ENCODE results near the gene UBAC1. TPM values are rescaled to one million over a fixed set of nuclear protein-coding genes. Genes with fewer than 3 reads are reported as not detected.
A peak's percentile ranks its signal among the peaks of the same experiment; 100 is the strongest.

Gene UBAC1
- total and polyA plus RNA-seq, 12 donors: 73.8 to 172 (median 85.5) TPM

DNA sequence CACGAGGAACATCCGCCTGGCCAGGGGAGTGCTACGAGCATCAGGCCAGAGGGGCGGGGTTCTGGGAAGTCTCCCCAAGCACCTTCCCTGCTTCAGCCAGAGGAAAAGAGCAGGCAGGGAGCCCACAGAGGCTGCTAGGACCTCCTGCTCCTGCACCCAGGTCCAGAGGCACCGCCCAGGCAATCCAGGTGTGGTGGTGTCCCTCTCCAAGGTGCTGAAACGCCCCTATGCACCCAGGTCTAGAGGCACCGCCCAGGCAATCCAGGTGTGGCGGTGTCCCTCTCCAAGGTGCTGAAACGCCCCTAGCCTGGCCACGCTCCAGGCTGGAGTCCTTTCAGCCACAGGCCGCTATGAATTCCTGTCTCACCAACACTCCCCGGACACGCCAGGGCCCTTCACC is 10.7 kb upstream of the UBAC1 start:
- Histone ChIP-seq H3K36me3 (no peaks in the 10 kb centered on the region), H3K27ac (no peak overlapping the region), H3K9me3 (no peaks in the 10 kb centered on the region), H3K27me3 (peaks cover 0 to 3% (median 0%) of the 10 kb centered on the region in 7 donors), H3K4me3 (no peak overlapping the region), H3K4me1 (peaks cover 6 to 38% (median 26%) of the 10 kb centered on the region in 9 donors)
- TF ChIP-seq, protein P1, sequence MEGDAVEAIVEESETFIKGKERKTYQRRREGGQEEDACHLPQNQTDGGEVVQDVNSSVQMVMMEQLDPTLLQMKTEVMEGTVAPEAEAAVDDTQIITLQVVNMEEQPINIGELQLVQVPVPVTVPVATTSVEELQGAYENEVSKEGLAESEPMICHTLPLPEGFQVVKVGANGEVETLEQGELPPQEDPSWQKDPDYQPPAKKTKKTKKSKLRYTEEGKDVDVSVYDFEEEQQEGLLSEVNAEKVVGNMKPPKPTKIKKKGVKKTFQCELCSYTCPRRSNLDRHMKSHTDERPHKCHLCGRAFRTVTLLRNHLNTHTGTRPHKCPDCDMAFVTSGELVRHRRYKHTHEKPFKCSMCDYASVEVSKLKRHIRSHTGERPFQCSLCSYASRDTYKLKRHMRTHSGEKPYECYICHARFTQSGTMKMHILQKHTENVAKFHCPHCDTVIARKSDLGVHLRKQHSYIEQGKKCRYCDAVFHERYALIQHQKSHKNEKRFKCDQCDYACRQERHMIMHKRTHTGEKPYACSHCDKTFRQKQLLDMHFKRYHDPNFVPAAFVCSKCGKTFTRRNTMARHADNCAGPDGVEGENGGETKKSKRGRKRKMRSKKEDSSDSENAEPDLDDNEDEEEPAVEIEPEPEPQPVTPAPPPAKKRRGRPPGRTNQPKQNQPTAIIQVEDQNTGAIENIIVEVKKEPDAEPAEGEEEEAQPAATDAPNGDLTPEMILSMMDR (IDR thresholded peaks at IDR 0.05): no peak
- no peak for DNase-seq
- ATAC-seq: no peak
- intact Hi-C loops (cut with DNase I): no loop called here
- 25 to 41% methylated on average over 13 of the region's 13 CpGs for WGBS, 2 donors

DNA sequence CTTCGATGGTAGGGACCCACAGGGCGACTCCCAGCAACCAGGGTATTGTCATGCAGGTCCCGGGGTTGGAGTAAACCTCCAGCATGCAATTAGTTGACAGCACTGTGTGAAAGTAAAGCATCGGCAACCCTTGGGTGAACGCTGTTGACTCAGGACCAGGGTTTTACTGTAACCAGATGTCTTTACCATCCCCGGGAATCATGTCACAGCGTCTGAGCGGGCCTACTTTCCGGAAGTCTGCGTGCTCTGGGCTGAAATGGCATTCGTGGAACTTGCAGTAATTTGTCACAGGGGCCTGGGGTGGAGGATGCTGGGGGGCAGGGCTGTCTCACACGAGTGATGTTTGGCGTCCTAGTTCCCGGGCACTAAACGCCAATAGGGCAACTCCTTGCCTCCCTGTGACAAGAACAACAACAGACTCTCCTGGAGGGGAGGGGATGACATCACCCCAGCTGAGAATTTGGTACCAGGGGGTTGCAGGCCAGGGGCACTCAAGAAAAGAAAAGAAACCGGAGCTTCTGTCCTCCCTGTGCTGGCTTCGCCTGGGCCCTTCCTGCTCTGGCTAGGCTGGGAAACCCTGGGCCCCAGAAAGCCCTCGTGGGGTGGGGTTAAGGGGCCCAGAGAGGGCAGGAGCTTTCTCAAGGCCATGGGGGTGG is 10.1 kb upstream of the UBAC1 start:
- peaks cover 6 to 38% (median 26%) of the 10 kb centered on the region in 9 donors for H3K4me1 ChIP-seq
- H3K9me3 ChIP-seq: no peaks in the 10 kb centered on the region
- no peak overlapping the region for H3K27ac ChIP-seq
- ATAC-seq (no peak), DNase-seq (no peak)
- H3K27me3 ChIP-seq: peaks cover 0 to 3% (median 0%) of the 10 kb centered on the region in 7 donors
- H3K36me3 ChIP-seq: no peaks in the 10 kb centered on the region
- TF ChIP-seq, protein P1 (IDR thresholded peaks at IDR 0.05): no peak
- WGBS, 2 donors: 72 to 77% methylated on average over 18 of the region's 18 CpGs
- intact Hi-C loops (cut with DNase I): no loop called here
- no peak overlapping the region for H3K4me3 ChIP-seq

DNA sequence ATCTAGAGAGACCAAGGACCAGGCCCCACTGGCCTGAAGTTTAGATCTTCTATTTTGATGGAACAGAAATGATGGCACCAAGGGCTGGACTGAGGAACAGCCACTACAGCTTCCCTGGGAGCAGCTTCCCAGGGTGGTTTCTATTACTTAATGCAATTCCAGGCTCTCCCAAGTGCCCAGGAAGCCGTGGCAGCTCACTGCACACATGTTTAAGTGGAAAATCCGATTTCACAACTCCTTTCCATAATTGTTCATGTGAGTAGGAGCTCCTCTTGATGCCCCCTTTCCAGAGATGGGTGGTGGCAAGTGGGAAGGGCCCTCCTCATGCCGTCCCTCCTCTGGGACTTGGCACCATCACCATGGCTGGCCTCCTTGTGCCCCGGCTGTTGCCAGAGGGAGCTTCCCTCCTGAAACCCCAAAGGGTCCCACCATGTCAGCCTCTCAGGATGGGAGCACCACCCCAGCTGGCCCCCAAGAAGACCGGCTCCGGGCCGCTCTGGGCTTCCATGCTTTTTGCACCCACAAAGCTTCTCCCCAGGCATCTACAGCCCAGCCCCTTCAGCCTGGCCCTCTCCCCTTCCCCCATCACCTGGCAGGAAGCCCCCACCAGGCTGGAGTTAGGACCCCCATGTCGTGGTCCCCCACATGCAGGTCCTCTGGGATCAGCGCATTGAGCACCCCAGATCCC is 9.1 kb upstream of the UBAC1 start:
- 79 to 89% methylated on average over 9 of the region's 9 CpGs for WGBS, 2 donors
- Histone ChIP-seq H3K27ac (no peak overlapping the region), H3K9me3 (no peaks in the 10 kb centered on the region), H3K4me1 (peaks cover 6 to 38% (median 26%) of the 10 kb centered on the region in 9 donors), H3K36me3 (no peaks in the 10 kb centered on the region), H3K27me3 (peaks cover 0 to 3% (median 0%) of the 10 kb centered on the region in 7 donors), H3K4me3 (no peak overlapping the region)
- intact Hi-C loops (cut with DNase I): no loop called here
- TF ChIP-seq, protein P1 (IDR thresholded peaks at IDR 0.05): no peak
- DNase-seq (no peak), ATAC-seq (no peak)

DNA sequence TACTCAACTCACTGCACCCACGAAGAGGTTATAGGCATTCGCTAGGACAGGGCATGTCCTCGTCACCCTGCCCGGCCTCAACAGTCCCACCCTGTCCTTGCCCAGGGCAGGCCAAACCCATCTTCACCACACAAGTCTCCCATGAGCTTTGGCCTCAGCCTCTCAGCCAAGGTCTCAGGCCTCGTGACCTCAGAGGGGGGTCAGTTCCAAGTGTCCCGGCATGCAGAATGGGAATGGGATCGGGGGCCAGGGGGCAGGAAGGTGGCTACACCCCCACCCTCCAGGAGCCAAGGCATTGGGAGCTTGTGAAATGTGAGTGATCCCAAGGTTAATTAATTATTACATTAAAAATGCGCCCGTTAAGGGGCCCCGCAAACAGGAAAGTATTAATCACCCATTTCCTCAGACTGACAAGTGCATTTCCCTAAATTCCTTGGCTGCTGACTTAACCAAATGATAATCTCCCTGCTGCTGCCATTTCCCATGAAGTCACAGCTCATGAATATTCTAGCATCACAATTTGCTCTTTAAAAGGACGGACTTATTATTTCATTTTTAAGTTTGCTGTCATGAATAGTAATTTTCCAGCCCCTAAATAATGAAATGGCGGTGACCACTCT is 8.0 kb upstream of the UBAC1 start:
- TF ChIP-seq, protein P1 (IDR thresholded peaks at IDR 0.05): no peak
- H3K4me3 ChIP-seq: no peak overlapping the region
- H3K9me3 ChIP-seq: no peaks in the 10 kb centered on the region
- peaks cover 6 to 38% (median 26%) of the 10 kb centered on the region in 9 donors for H3K4me1 ChIP-seq
- peak overlapping the region in 3 of 10 donors; percentile 8 to 53 (median 48) for H3K27ac ChIP-seq
- ATAC-seq (peak in 1 of 8 donors; percentile 7), DNase-seq (no peak)
- H3K27me3 ChIP-seq: peaks cover 0 to 3% (median 0%) of the 10 kb centered on the region in 7 donors
- no peaks in the 10 kb centered on the region for H3K36me3 ChIP-seq
- WGBS, 2 donors: 57 to 58% methylated on average over 12 of the region's 12 CpGs
- intact Hi-C loops (cut with DNase I): loop anchor here in 3 of 10 donors (2.0 kb wide), 1 partner anchor 154 kb away; no protein-coding TSS in a partner anchor

All from heart right ventricle (tissue), 16 donors.